GM18511 (cell line): Measurements from ENCODE around the gene FER.
"Not testable (repeated sequence)": the region's sequence is repeated elsewhere in the genome, so short reads cannot be mapped to it uniquely, and the experiment has no call there.

ENCODE experiments used
- ATAC-seq: cut with Tn5 transposase; IDR thresholded peaks from one replicate; pipeline ENCODE4 v1.9.1; 2021; ENCODE audit warnings: mild to moderate bottlenecking, moderate library complexity; ENCODE audit not compliant: unreplicated experiment

The FER gene

GRCh38 chr5:109028608-109029299, 281.1 kb downstream of the FER start:
- ATAC-seq = peak; percentile 68

DNA sequence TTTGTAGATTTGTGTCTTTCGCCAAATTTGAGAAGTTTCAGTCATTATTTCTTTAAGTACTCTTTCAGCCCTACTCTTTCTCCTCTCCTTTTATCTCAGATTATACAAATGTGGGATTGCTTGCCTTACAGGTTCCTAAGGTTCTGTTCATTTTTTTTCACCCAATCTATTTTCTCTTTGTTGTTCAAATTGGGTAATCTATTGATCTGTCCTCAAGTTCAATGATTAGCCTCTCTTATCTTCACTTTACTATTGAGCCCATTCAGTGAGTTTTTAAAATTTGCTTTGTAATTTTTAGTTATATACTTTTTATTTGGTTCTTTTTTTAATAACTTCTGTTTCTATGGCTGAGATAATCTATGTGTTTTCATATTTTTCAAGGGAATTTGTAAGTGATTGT, 282.1 kb downstream of the FER start:
- no peak for ATAC-seq

- no peak for ATAC-seq
Measured at GRCh38 chr5:109030360-109031143, 282.9 kb downstream of the FER start.

- ATAC-seq = peak; percentile 66
Measured at GRCh38 chr5:109034306-109034705, 286.6 kb downstream of the FER start.

- ATAC-seq = no peak
Measured at GRCh38 chr5:109035436-109035835, 287.7 kb downstream of the FER start.

DNA sequence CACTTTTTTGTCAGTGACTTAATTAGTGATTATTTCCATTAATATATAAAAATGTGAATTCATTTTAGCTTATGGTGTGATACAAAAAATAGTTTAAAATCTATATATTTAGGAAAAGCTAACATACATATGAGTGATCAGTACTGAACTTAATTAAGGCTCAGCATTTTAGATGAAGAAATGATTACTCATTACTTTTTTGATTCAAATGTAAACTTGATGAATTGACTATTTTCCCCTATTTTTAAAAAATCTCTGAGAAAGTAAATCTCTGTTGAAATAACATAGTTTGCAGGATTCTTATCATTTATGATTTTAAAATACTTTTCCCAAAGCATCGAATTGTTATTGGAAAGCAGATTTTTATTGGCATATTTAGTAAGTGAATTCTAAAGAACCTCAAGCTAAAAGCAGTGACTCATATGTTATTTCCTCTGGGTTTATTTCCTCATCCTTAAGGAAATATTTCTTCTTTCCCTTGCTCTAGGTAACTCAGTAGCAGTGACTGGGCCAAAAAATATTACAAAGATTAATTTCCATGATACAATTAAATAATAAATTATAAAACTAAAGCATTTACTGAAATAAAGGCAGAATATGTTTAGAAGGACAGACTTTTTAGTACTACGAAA, 290.6 kb downstream of the FER start:
- ATAC-seq = no peak

GRCh38 chr5:109041317-109041716, 293.6 kb downstream of the FER start:
- ATAC-seq = peak; percentile 75

GRCh38 chr5:109045710-109046109, 298.0 kb downstream of the FER start:
- no peak for ATAC-seq

DNA sequence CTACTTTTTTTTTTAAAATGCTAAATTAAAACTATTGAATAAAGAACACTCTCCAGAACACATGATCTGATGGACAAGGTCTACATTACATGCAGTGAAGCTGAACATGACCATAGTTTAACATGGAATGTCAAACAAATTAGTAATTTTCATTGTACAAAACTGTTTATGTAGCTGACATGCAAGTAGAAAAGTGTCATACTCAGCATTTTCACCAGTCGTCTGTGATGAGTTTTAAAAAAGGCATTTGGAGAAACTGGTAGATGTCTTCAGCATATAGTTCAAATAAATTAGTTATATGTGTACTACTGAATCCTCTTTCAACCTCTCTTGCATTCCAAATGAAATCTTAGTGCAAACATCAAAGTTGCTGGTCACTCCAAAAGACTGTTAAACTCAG, 301.9 kb downstream of the FER start:
- no peak for ATAC-seq

DNA sequence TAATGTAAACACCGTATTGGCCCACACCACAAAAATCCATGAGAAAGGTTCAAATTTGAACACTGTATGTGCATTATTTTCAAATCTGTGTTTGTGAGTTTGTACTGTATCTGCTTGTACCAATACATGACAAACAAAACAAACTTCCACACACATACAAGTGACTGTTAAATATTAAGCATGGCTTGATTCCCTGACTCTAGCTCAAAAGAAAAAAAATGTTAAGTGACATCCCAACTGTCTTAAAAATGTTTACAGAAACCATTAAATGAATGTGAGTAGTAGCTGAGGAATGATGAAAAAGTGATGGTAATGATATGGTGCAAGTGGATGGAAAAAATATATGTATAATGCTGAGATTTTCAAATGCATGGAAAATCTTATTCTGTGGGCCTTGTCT, 302.6 kb downstream of the FER start:
- not testable (repeated sequence) for ATAC-seq

DNA sequence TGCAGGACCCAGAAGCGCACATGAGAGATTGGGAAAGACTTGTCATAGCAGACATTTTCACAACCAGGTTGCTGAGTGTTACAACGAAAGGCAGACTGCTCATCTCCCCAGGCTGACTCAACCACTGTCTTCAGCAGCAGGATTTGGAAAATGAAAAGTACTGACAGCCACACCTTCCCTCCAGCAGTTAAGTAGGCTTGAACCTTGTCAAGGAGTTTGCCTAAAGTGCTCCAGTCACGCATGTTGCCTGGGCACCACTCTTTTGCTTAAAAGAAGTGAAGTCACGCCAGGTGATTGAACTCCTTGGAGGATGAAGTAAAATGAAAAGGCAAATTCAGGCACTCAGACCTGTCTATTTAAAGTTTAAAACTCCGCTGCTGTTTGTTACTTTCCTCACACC, 304.5 kb downstream of the FER start:
- ATAC-seq = not testable (repeated sequence)

GRCh38 chr5:109053995-109054417, 306.3 kb downstream of the FER start:
- peak; percentile 92 for ATAC-seq

GRCh38 chr5:109060378-109061025, 312.8 kb downstream of the FER start:
- no peak for ATAC-seq

DNA sequence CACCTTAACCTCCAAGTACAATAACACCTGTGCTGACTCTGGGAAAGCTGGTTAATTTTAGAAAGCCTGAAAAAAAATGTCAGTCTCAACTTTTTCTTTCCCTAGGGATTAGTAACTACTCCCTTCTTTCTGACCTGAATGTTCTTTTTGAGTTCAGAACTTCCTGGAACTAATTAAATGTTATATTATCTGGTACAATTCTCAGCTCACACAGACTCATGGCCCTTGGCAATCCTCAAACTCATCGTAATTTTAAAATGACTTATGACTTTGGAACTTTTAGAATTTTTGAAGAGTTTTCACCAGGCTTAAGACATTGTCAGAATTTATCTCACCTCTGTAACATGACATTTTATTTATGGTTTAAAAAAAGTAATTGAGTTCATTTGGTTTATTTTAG, 315.0 kb downstream of the FER start:
- ATAC-seq = no peak

DNA sequence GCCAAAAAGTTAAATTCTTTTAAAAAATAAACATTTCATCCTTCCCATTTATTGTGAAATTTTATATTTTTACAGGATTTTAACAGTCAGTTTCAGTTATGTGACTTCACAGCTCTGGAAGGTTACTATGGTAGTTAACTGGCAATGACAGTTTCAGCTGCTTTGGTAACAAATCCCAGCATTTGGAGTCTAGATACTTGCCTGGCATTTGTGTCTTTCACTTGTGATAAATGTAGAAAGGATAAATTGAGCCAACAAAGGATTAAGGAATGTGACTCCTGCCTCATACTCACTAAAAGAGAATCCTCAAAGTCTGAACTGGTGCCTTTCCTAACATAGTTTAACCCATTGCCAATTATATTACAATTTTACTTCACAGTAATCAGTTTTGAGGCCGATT, 315.5 kb downstream of the FER start:
- no peak for ATAC-seq

GRCh38 chr5:109076741-109077140, 329.0 kb downstream of the FER start:
- ATAC-seq = no peak

DNA sequence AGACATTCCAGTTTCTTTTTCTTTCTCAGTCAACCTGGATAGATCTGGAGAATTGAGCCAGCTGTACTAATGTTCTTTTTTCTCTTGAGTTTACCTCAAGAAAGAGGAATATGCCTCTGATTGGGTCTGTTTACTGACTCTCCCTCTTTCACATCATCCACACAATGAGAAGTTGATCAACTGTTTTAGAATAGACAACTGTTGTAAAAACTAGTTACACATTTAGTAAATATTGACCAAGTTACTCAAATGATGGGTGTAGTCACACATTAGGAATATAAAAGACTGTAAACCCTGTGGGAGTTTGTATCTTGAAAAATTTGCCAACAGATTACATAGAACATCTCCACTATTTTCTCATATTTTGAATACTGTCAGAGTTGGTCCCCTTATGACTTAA, 330.8 kb downstream of the FER start:
- ATAC-seq = no peak

- ATAC-seq = no peak
Measured at GRCh38 chr5:109080481-109080880, 332.8 kb downstream of the FER start.

DNA sequence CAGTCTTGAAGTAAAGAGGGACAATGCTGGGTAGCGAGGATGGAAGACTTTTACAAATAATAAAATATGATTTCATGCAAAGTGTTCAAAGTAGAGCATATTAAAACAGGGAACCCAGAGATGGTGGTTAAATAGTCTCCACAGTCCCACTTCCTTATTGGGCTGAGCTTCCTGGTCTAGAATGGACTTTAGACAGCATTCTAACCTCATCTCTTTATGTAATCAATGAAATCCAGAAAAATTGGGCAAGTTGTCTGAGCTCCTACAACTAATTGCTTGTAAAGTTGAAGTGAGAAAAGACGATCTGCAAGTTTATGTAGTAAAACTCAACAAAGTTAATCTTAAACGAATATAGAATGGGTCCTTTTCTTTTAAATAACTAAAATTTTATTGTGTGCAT, 333.2 kb downstream of the FER start:
- ATAC-seq = no peak

GRCh38 chr5:109083937-109084336, 336.2 kb downstream of the FER start:
- ATAC-seq = no peak

GRCh38 chr5:109089191-109089590, 341.5 kb downstream of the FER start:
- no peak for ATAC-seq
